HepG2 (cell line): Measurements from ENCODE around the gene STYXL1.
"Not testable (repeated sequence)": the region's sequence is repeated elsewhere in the genome, so short reads cannot be mapped to it uniquely, and the experiment has no call there.

ENCODE experiments used
- CTCF ChIP-seq: sonication (generic); formaldehyde crosslinking; IDR thresholded peaks from 2 replicates; pipeline ENCODE4 v1.5.0; 2020; ENCODE audit warnings: mild to moderate bottlenecking, missing genetic modification reagents, moderate library complexity
- EP300 ChIP-seq, 3 experiments: sonication (generic) in 1 of 3; formaldehyde crosslinking in 1 of 3; IDR thresholded peaks; 2 replicates each; pipeline versions ENCODE4 v1.5.1 to v1.6.1; 2011 to 2020; ENCODE audit warnings: low read depth in 2 of 3, low read length in 2 of 3, borderline replicate concordance in 1 of 3, improper control_type of control experiment in 1 of 3, mild to moderate bottlenecking in 1 of 3, missing genetic modification reagents in 1 of 3, moderate library complexity in 1 of 3
- EZH2 ChIP-seq: conservative IDR thresholded peaks from 2 replicates; pipeline ENCODE4 v1.6.1; 2012; ENCODE audit warnings: mild to moderate bottlenecking, low read depth, low read length, moderate library complexity
- FOXP1 ChIP-seq, 2 experiments: fragments of 450-650 bp in 1 of 2; IDR thresholded peaks; 2 replicates each; pipeline ENCODE4 v1.6.1; 2017 to 2018; ENCODE audit warnings: antibody characterized with exemption in 1 of 2
- GABPA ChIP-seq, 2 experiments: IDR thresholded peaks; 2 replicates each; pipeline ENCODE4 v1.6.1; 2011 to 2016; ENCODE audit warnings: low read depth in 2 of 2, low read length in 1 of 2, missing biosample characterization in 1 of 2, missing genetic modification characterization in 1 of 2
- HDAC2 ChIP-seq: sonication (generic); formaldehyde crosslinking; IDR thresholded peaks from 2 replicates; pipeline ENCODE4 v1.4.0; 2020; ENCODE audit warnings: missing genetic modification reagents
- JUNB ChIP-seq: sonication (generic); formaldehyde crosslinking; IDR thresholded peaks from 2 replicates; pipeline ENCODE4 v1.8.0; 2022; ENCODE audit warnings: missing genetic modification reagents, mild to moderate bottlenecking, borderline replicate concordance
- NAIF1 ChIP-seq: sonication (generic); formaldehyde crosslinking; IDR thresholded peaks from 2 replicates; pipeline ENCODE4 v1.5.0; 2020; ENCODE audit warnings: mild to moderate bottlenecking, missing genetic modification reagents, borderline replicate concordance
- PATZ1 ChIP-seq: sonication (generic); formaldehyde crosslinking; IDR thresholded peaks from 2 replicates; pipeline ENCODE4 v1.4.0; 2020; ENCODE audit warnings: missing genetic modification reagents
- STAG1 ChIP-seq: sonication (generic); formaldehyde crosslinking; IDR thresholded peaks from 2 replicates; pipeline ENCODE4 v1.4.0; 2020; ENCODE audit warnings: missing genetic modification reagents
- ZNF3 ChIP-seq: IDR thresholded peaks from 2 replicates; pipeline ENCODE4 v1.7.0; 2017; ENCODE audit warnings: inconsistent platforms
- ZNF7 ChIP-seq: IDR thresholded peaks from 2 replicates; pipeline ENCODE4 v1.6.1; 2016; ENCODE audit warnings: missing biosample characterization, missing genetic modification reagents
- ZNF768 ChIP-seq: sonication (generic); formaldehyde crosslinking; IDR thresholded peaks from 2 replicates; pipeline ENCODE4 v1.4.0; 2020; ENCODE audit warnings: missing genetic modification reagents

DNA sequence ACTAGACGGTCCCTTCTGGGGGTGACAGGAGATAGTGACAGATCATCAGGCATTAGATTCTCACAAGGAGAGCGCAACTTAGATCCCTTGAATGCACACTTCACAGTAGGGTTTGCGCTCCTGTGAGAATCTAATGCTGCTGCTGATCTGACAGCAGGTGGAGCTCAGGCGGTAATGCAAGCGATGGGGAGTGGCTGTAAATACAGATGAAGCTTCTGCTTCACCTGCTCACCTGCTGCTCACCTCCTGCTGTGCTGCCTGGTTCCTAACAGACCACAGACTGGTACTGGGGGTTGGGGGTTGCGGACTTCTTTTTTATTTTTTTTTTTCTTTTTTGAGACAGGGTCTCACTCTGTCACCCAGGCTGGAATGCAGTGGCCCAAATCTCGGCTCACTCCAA is 18.1 kb downstream of the STYXL1 start:
- not testable (repeated sequence) for TF ChIP-seq ZNF3; FOXP1 (IDR thresholded peaks at IDR 0.05); FOXP1 (CRISPR knock-in tag; IDR thresholded peaks at IDR 0.05); ZNF768; HDAC2; EP300 (IDR thresholded peaks at IDR 0.05; ENCODE audit: low read depth in 2 of 2, low read length in 2 of 2); EP300 (CRISPR knock-in tag; IDR thresholded peaks at IDR 0.05; ENCODE audit: borderline replicate concordance); JUNB; EZH2; GABPA (IDR thresholded peaks at IDR 0.05; ENCODE audit: low read depth, low read length); GABPA (CRISPR knock-in tag; IDR thresholded peaks at IDR 0.05; ENCODE audit: low read depth); NAIF1 (CRISPR knock-in tag); PATZ1 (CRISPR knock-in tag); ZNF7 (CRISPR knock-in tag)
- peak; percentile 41 for TF ChIP-seq CTCF
- peak; percentile 25; the same call in 1 of the 2 replicates for TF ChIP-seq STAG1 (CRISPR knock-in tag)
